ENCODE measurements around the gene ATP9B.
A peak's percentile ranks its signal among the peaks of the same experiment; 100 is the strongest.
"Not testable (repeated sequence)": the region's sequence is repeated elsewhere in the genome, so short reads cannot be mapped to it uniquely, and the experiment has no call there.

The ATP9B gene

DNA sequence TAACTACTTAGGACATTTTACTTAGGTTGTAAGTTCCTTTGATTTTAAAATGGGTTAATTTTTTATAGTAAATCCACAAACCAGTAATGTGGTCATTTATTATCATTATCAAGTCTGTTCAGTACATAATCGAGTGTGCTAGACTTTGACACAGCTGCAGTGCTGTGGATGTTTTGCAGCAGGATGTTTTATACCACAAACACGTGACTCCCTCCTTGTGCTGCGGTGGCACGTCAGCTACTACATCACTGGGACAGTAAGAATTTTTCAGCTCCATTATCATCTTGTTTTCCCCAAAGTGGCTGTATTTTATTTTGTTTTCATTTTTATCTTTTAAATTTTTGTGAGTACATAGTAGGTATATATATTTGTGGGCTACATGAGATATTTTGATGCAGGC, 70.0 kb downstream of the ATP9B start:
- no peak for DNase-seq (ENCODE audit: low read depth)

DNA sequence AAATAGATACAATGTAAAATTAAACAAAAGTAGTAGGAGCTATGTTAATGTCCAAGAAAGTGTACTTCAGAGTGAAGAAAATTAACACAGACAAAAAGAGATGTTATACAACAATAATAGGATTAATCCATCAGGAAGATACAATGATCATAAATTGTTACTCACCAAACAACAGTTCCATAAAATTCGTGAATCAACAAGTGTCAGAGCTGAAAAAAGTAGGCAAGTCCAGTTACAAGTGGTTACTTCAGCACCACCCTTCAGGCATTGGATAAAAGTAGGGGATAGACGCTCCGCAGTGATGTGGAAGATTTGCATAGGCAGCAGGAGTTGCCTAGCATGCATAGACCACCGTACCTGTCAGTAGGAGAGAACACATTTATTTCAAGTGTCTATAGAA, 77.8 kb downstream of the ATP9B start:
- no peak for DNase-seq (ENCODE audit: low read depth)

DNA sequence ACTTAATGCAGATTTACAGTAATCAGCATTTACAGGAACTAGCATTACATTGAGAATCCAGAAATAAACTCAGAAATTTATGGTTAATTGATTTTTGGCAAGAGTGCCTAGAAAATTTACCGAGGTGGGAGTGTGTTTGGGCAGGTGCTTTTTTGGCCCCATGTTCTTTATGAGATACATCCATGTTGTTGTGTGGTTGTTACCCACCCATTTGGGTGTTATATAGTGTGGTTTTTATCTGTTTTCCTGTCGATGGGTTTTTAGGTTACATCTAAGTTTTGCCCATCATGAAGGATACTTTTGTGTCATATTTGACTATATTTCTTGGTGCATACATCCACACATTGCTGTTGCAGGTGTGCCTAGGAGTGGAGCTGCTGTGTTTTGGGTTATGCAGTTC, 82.0 kb downstream of the ATP9B start:
- no peak for DNase-seq (ENCODE audit: low read depth)

DNA sequence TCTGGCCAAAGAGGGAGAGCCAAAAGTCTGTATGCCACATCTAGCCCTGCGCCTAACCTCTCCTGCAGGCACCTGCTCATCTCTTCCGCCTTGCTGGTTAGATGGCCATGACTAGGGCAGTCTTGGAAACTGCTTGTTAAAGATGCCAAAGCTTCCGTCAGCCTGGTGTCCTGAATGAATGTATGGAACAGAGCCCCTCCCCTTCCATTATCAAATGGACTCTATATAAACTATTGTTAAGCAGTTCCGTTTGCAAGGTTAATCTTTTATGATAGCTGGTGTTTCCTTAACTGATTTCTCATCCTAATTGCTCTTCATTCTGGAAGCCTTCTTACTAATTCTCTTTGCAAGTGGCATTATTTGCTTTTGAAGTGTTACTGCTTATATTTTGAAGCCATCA, 87.1 kb downstream of the ATP9B start:
- no peak for DNase-seq (ENCODE audit: low read depth)

DNA sequence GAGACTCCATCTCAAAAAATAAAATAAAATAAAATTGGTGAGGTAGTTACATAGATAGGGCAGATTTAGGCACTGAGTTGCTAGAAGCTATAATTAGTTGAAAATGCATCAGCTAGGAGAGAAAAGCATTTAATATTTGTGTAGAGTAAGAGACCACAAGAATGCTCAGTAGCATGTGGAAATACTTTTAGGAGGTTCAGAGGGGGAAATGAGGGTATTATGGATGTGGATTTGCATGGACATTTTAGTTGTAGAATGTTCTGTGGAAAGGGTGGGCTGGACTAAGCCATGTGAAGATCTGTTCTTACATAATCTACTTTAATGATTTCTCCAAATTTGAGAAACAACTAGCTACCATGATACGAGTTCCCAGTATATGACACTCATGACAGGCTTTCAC, 95.5 kb downstream of the ATP9B start:
- DNase-seq (ENCODE audit: low read depth) = no peak

DNA sequence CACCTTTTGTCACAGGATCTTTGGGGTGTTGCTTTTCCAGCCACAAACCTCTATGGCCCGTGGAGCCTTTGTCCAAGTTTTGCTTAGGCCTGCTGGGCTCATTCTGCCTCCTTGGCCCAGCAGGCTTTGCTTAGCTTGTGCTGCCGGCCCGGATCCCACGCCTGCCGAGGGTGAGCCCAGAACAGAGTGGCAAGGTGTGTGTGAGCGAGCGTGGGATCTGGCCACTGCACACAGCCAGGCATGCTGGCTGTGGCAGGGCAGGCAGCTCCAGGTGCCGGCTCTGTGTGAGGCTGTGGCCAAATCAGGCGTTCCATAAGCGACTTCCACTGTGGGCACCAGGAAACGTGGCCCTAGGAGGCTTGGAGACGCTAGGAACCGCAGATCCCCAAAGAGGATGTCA, 97.5 kb downstream of the ATP9B start:
- no peak for DNase-seq (ENCODE audit: low read depth)

DNA sequence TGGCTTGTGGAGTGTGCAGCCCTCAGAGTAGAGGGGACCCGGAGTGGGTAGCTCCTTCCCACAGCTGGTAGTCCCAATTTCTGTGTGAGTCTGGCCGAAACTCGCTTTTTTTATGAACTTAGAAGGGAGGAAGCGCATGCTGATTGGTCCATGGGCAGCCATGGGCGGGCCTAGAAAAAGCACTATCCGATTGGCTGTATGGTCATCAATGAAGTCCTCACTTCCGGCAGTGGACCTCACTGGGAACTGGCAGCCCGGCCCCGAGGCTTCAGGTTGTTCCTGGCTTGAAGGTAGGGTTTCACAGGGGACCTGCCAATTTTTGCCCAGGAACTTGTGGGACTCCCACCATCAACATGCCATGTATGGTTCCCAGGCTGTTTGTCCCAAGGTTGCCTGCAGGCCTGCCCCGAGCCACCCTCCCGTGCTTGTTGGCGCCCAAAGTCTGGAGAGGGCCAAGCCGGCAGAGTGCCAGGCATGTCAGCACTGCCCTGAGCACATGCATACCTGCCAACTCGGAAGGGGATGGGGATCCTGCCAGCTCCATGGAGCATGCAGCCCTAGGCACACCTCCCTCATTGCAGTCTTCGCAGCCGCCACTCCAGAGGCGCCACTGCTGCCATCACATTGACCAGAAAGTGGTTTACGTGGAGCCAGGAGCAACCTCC, 98.5 kb downstream of the ATP9B start:
- DNase-seq (ENCODE audit: low read depth) = no peak

DNA sequence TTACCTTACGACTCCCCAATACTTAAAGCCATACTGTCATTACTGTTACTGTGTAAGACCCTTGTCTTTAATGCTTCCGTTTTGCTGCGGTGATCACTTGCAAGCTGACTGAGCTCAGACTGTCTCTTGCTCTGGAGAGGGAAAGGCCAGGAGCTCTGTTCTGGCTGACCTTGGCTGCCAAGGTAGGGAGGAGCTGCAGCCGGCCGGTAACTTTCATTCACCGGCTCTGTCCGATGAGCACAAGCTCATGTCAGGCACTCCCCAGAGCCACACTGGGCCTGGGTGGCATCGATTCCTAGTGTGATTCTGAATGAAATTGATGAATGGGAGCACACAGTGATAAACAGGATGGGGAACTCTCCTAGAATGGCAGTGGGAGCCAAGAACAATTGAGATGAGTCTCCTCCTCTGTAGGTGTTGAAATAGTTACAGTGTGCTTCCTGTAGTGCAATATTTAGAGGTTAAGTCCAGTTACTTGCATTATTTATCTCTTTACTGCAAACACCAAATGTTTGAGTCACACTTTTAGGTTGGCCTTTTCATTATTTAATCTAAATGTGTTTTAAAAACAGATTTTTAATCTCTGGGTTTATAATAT, 100.9 kb downstream of the ATP9B start:
- peak; percentile 84 for DNase-seq (ENCODE audit: low read depth)

DNA sequence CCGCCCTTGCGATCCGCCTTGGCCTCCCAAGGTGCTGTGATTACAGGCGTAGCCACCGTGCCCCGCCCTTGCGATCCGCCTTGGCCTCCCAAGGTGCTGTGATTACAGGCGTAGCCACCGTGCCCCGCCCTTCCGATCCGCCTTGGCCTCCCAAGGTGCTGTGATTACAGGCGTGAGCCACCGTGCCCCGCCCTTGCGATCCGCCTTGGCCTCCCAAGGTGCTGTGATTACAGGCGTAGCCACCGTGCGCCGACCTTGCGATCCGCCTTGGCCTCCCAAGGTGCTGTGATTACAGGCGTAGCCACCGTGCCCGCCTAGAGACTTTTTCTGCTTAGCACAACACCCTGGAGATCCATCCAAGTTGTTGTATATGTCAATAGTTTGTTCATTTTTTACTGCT, 103.1 kb downstream of the ATP9B start:
- DNase-seq (ENCODE audit: low read depth) = not testable (repeated sequence)

DNA sequence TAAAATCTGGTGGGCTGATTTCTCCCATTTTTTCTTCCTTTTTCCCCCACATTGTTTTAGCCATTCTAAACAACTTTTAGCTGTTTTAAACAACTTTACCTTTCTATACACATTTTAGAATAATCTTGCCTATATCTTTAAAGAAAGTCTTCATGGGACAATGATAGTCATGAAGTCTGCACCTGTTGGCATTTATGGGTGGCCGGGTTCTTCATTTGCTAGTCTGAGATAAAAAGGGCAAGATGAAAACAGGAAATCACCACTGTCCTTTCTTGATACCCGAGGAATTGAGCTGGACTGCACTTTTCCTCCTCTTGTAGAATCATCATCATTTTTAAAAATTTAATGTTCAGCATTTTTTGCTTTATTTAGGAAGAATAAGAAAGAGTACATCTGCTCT, 104.5 kb downstream of the ATP9B start:
- no peak for DNase-seq (ENCODE audit: low read depth)

DNA sequence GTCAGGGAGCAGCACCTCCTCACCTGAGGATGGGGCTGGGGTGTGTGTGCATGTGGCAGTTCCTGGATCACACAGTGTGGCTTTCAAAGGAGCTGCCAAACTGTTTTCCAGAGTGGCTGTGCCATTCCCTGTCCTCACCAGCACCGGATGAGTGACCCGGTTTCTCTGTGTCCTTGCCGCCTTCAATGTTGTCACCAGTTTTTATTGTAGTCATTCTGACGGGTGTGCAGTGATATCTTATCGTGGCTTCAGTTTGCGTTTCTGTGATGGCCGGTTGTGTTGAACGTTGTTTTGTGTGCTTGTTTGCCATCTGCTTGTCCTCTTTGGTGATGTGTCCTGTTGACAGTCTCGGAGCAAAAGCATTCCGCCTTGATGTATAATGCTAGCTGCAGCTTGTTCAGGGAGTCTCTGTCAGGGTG, 108.9 kb downstream of the ATP9B start:
- no peak for DNase-seq (ENCODE audit: low read depth)

DNA sequence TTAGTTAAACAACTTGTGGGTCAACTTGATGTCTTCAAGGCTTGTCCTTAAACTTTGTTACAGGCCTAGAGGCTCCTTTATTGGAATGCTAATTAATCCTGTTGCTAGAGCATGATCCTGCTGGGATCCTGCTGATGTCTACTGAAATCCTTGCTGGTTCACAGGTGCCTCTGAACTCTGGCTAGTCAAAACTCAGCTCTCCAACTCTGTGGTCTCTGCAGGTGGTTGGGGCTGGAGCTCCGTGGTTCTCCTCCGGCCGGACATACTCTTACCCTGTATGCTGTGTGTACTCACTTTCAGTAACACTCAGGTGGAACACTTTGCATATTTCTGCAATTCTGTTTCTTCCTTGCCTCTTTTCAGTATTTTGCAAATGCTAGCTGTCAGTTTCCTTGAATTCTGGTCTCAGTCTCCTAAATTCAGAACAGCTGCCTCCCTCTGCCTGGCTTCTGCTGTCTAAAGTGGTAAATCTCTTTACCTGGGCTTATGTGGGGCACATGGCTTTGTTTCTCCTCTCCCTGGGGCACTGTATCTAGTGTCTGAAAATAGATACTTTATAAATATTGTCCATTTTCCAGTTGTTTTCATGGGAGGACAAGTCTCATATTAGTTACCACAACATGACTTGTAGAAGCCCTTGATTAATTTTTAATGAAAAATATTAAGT, 113.0 kb downstream of the ATP9B start:
- no peak for DNase-seq (ENCODE audit: low read depth)

DNA sequence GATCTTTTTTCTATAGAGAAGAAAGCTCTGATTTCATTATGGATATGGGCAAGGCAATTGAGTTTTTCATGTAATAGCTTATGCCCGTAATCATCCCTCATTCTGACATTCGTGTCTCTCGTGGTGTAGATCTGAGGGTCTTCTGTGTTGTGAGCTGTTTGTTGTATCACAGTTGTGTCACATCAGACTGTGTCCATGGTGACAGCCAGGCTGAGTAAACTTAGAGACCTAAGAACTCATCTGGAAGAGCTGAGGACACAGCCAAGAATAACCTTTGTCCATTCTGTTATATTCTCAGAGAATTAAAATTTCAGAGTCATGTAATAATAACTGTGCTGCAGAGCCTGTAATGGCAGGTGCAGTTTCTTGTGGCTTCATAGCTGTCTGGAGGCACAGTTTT, 116.5 kb downstream of the ATP9B start:
- DNase-seq (ENCODE audit: low read depth) = no peak

DNA sequence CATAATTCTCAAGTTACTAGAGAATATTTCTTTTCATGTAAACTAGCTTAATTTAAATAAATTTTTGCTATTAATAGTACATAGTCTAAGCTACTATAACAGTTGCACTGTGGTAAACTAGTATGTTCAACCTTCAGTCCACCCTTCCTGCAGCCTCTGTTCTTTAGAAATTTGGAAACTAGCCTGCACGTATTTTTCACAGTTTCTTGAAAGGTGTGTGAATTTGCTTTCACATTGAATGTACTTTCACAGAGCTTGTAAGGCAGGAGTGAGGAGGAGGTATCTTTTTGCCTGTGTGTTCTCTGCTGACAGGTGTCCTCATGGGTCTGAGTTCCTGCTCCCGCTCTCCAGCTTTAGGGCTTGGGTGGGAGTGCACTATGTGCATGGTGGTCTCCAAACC, 117.5 kb downstream of the ATP9B start:
- no peak for DNase-seq (ENCODE audit: low read depth)

DNA sequence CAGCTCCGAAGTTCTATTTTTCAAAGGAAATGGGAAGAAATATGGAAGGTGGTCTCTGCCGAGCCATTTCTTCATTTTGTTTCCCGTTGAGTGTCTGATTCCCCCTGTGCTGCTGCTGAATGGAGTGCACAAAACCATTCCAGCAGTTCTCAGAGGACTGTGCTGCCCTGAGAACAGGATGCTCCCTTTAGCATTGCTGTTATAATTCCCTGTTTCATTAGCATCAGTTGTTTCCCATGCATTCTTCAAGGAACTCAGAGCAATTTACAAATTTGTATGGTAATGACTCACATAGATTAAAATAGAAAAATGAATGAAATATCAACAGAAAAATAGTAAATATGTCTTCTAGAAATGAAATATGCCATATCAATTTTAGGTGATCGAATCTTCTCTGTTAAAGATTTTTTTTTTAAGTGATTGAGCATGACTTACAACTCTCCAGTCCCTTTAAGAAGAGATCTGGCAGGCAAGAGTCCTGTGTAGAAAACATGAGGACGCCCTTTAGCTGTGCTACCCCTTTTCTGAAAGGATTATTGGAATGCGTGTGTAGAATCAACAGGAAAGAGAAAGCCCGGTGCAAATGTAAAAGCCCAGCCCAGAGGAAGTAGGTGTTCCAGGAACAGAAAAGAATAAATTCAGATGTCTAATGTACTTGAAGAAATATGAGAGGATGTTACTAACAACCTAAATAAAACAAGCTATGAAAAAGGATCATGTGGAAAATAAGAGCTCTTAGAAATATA, 118.5 kb downstream of the ATP9B start:
- DNase-seq (ENCODE audit: low read depth) = no peak

DNA sequence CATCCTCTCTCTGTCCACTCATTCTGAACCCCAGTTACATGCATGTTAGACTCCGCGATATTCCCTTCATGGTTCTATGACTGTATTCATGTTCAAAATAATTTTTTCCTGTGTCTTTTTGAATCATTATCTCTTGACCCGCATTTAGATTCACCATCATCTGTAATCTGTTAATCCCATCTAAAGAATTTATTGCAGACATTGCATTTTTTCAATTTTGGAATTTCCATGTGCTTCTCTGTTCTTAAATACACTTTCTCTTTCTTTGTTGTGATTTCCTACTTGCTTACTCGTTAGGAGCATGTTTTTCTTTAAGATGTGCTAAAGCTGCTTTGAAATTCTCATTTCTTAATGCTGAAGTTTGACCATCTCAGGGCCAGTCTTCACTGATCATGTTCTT, 122.2 kb downstream of the ATP9B start:
- DNase-seq (ENCODE audit: low read depth) = no peak

DNA sequence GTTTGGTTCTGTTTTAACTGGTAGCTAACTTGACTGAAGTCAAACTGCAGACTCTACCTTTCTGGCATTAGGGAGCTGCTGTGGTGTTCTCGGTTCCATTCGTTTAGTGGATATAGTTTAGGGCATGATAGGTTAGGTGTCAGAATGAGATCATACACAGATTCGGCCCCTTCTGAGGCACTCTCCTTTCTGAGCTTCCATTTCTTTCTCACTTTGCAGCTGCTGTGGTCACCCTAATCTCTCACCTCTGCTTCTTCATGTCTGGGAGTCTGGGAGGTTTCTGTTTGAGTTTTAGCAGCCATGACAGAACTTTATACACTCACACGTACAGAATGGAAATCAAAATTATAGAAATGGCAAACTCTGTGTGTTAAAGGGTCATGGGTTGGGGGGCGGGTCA, 122.8 kb downstream of the ATP9B start:
- no peak for DNase-seq (ENCODE audit: low read depth)

DNA sequence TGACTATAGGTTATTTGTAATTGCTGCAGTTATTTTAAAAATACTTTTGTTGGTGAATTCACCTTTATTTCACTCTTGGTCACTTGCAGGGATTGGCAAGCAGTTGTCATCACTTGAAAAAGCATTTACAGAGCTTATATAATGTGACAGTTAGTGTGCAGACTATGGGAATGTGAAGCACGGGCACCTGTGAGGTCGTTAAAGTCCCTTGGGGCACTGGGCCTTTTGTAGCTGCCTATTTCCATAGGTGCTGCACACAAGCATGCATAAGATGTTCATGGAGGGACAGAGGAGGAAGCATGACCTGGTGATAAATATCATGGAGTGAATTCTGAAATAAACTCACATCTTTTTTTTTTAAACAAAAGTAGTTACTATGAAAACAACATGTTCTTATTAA, 124.6 kb downstream of the ATP9B start:
- DNase-seq (ENCODE audit: low read depth) = no peak

DNA sequence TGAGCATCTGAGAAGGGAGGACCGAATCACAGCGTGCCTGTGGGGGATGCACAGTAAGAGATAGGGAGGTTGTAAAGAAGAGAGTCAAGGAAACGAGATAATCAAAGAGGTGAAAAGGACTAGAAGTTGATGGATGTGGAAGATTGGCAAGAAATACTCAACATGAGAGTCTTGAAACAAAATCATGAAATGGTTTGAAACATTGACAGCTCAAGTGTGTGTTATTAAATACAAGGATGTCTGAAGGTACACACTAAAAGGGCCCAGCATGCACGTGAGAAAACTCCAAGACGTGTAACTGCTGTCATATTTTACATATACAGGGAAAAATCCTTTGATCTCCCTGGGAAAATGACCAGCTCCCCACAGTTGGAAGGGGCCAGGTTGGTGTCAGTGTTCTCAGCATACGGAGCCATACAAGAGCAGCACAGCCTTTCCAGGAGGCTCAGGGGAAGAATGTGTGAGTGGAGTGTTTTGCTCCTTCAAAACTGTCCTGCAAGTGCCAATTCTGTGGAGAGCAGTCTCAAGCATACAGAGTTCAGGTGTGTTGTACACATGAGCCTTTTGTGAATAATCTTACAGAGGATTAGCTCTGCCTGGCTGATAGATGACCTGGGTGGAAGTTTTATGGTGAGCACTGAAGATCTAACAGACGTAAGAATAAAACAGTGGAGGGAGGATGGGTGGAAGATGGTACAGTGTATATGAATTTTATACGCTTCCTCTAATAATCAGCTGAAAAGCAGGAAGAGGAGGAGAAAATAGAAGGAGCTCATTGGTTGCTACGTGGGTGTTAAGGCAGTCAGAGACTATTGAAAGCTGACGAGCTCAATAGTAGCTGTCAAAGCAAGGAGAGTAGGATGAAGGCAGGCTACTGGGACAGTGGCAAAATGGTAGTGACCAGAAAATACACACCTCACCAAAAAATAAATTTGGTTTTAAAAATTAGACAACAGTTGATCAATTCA, 126.8 kb downstream of the ATP9B start:
- no peak for DNase-seq (ENCODE audit: low read depth)

DNA sequence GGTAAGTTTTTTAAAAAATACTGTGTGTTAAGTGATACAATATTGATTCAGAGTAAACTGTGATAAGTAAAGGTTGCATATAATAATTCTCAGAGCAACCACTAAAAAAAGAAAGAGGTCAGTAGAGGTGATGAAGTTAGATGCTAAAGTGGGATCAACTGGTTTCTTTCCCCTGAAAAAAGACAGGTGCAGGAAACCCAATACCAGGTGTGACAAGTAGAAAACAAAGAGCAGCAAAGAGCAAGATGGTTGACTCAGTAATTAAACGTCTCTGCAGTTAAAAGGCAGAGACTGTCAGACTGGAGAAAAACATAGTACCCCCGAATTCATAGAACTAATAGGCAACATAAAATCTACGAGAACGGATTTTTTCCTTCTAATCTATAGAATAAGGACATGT, 128.3 kb downstream of the ATP9B start:
- no peak for DNase-seq (ENCODE audit: low read depth)

DNA sequence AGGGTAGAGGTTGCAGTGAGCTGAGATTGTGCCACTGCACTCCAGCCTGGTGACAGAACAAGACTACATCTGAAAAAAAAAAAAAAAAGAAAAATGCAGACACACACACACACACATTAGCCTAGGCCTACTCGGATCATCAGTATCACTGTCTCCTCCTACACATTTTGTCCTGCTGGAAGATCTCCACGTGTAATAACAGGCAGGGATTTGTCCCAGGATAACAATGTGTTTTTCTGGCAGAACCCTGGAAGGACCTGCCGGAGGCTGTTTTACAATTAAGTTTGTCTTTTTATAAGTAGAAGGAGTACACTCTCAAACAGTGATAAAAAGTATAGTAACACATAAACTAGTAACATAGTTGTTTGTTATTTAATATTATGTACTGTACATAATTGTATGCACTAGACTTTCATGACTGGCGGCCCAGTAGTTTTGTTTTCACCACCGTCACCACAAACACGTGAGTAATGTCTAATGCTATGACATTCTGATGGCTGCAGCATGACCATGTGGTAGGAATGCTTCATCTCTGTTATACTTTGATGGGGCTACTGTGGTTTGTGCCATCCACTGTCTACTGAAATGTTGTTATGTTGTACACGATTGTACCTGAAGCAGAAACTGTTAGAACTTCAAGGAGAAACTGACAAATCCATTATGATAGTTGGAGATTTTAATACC, 130.6 kb downstream of the ATP9B start:
- DNase-seq (ENCODE audit: low read depth) = peak; percentile 79

Measured in amniotic epithelial cell (primary cell).